ENCODE results near the gene ITGB7.
A peak's percentile ranks its signal among the peaks of the same experiment; 100 is the strongest.

The ITGB7 gene

GRCh38 chr12:53220694-53221202 lies 13.7 kb upstream of the ITGB7 start:
- H3K79me2 ChIP-seq (ENCODE audit: low read length): peaks cover 28% of the 10 kb centered on the region
- DNase-seq: peak; percentile 95
- peak overlapping the region; percentile 35; the same call in 1 of the 2 replicates for H2AFZ ChIP-seq (ENCODE audit: low read length)
- no peaks in the 10 kb centered on the region for H3K36me3 ChIP-seq (replicated peaks; ENCODE audit: insufficient read depth, low read length)
- TF ChIP-seq EZH2 (optimal IDR thresholded peaks at IDR 0.05; ENCODE audit: low read depth, low read length): no peak
- no peak for TF ChIP-seq EZH2phosphoT487 (IDR thresholded peaks at IDR 0.05; ENCODE audit: low read length)
- TF ChIP-seq CTCF (IDR thresholded peaks at IDR 0.05; ENCODE audit: low read length): no peak
- peaks cover 12% of the 10 kb centered on the region for H3K4me1 ChIP-seq (ENCODE audit: low read length)
- no peaks in the 10 kb centered on the region for H4K20me1 ChIP-seq (ENCODE audit: insufficient read depth, low read length)
- peak overlapping the region; percentile 96 for H3K4me3 ChIP-seq (ENCODE audit: low read length)
- H3K9me2 ChIP-seq (replicated peaks; ENCODE audit: insufficient read depth, low read length): no peaks in the 10 kb centered on the region
- H3K9ac ChIP-seq (ENCODE audit: low read length): peak overlapping the region; percentile 17; the same call in 1 of the 2 replicates
- H3K27ac ChIP-seq (ENCODE audit: low read length): peak overlapping the region; percentile 80; the same call in 1 of the 2 replicates
- no peaks in the 10 kb centered on the region for H3K9me3 ChIP-seq (replicated peaks; ENCODE audit: insufficient read depth, low read length)
- H3F3A ChIP-seq (ENCODE audit: insufficient read depth, low read length): peaks cover 16% of the 10 kb centered on the region
- peak overlapping the region; percentile 100 for H3K4me2 ChIP-seq (ENCODE audit: low read depth, low read length)
- H3K27me3 ChIP-seq (replicated peaks; ENCODE audit: insufficient read depth, low read length): no peaks in the 10 kb centered on the region

GRCh38 chr12:53219956-53220693 lies 13.1 kb upstream of the ITGB7 start:
- H3K9me3 ChIP-seq (replicated peaks; ENCODE audit: insufficient read depth, low read length): no peaks in the 10 kb centered on the region
- H4K20me1 ChIP-seq (ENCODE audit: insufficient read depth, low read length): no peaks in the 10 kb centered on the region
- TF ChIP-seq EZH2phosphoT487 (IDR thresholded peaks at IDR 0.05; ENCODE audit: low read length) (no peak), EZH2 (optimal IDR thresholded peaks at IDR 0.05; ENCODE audit: low read depth, low read length) (no peak), CTCF (IDR thresholded peaks at IDR 0.05; ENCODE audit: low read length) (no peak)
- H3K36me3 ChIP-seq (replicated peaks; ENCODE audit: insufficient read depth, low read length): no peaks in the 10 kb centered on the region
- H3K27ac ChIP-seq (ENCODE audit: low read length): peak overlapping the region; percentile 36; the same call in 1 of the 2 replicates
- no peaks in the 10 kb centered on the region for H3K9me2 ChIP-seq (replicated peaks; ENCODE audit: insufficient read depth, low read length)
- H3K4me2 ChIP-seq (ENCODE audit: low read depth, low read length): peak overlapping the region; percentile 99
- peaks cover 12% of the 10 kb centered on the region for H3K4me1 ChIP-seq (ENCODE audit: low read length)
- peak; percentile 76 for DNase-seq
- H3K4me3 ChIP-seq (ENCODE audit: low read length): peak overlapping the region; percentile 80
- H3K79me2 ChIP-seq (ENCODE audit: low read length): peaks cover 28% of the 10 kb centered on the region
- peak overlapping the region; percentile 23; the same call in 1 of the 2 replicates for H3K9ac ChIP-seq (ENCODE audit: low read length)
- H3K27me3 ChIP-seq (replicated peaks; ENCODE audit: insufficient read depth, low read length): no peaks in the 10 kb centered on the region
- peaks cover 16% of the 10 kb centered on the region for H3F3A ChIP-seq (ENCODE audit: insufficient read depth, low read length)
- H2AFZ ChIP-seq (ENCODE audit: low read length): peak overlapping the region; percentile 35; the same call in 1 of the 2 replicates

GRCh38 chr12:53219292-53219955 lies 12.4 kb upstream of the ITGB7 start:
- H3K4me2 ChIP-seq (ENCODE audit: low read depth, low read length): peak overlapping the region; percentile 99
- H2AFZ ChIP-seq (ENCODE audit: low read length): no peak overlapping the region
- peak overlapping the region; percentile 80 for H3K4me3 ChIP-seq (ENCODE audit: low read length)
- no peaks in the 10 kb centered on the region for H4K20me1 ChIP-seq (ENCODE audit: insufficient read depth, low read length)
- no peaks in the 10 kb centered on the region for H3K9me3 ChIP-seq (replicated peaks; ENCODE audit: insufficient read depth, low read length)
- peaks cover 28% of the 10 kb centered on the region for H3K79me2 ChIP-seq (ENCODE audit: low read length)
- no peaks in the 10 kb centered on the region for H3K27me3 ChIP-seq (replicated peaks; ENCODE audit: insufficient read depth, low read length)
- no peak overlapping the region for H3K27ac ChIP-seq (ENCODE audit: low read length)
- H3K36me3 ChIP-seq (replicated peaks; ENCODE audit: insufficient read depth, low read length): no peaks in the 10 kb centered on the region
- peak overlapping the region; percentile 23; the same call in 1 of the 2 replicates for H3K9ac ChIP-seq (ENCODE audit: low read length)
- DNase-seq: peak; percentile 7
- peaks cover 16% of the 10 kb centered on the region for H3F3A ChIP-seq (ENCODE audit: insufficient read depth, low read length)
- no peaks in the 10 kb centered on the region for H3K9me2 ChIP-seq (replicated peaks; ENCODE audit: insufficient read depth, low read length)
- TF ChIP-seq CTCF (IDR thresholded peaks at IDR 0.05; ENCODE audit: low read length) (no peak), EZH2phosphoT487 (IDR thresholded peaks at IDR 0.05; ENCODE audit: low read length) (no peak), EZH2 (optimal IDR thresholded peaks at IDR 0.05; ENCODE audit: low read depth, low read length) (no peak)
- H3K4me1 ChIP-seq (ENCODE audit: low read length): peaks cover 12% of the 10 kb centered on the region

Data from MM.1S (cell line).